Stimulated activated CD4-positive, alpha-beta T cell treated with anti-CD3 and anti-CD28 coated beads, Interleukin-12 subunit alpha, Interleukin-12 subunit beta, amount 100 ng/mL, for 24 hours (primary cell): ENCODE data around the gene IFIT1.
"Not testable (repeated sequence)": the region's sequence is repeated elsewhere in the genome, so short reads cannot be mapped to it uniquely, and the experiment has no call there.

Experiments used
- DNase-seq, 2 experiments: peaks; one replicate each; pipeline ENCODE4 v3.0.0-alpha.2; 2020; ENCODE audit warnings: low read depth in 2 of 2

Gene IFIT1

DNA sequence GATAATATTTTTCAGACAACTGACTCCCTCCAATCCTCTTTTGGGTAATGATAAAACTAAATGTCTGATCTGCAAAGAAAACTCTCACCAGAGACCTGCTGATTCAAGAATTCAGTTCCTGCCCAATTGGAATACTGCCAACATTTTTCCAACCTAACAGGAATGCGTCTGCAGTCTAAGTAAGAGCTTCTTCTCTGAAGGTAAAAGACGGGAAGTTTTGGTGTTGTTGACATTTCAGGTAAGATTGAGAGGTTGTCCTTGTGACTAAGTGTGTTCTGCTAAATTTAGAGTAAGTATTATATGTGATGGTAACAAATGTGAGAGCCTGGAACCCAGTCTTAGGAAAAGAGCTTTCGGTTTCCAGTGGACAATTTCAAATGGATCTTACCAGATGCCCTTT is 39.6 kb downstream of the IFIT1 start:
- DNase-seq = no peak

DNA sequence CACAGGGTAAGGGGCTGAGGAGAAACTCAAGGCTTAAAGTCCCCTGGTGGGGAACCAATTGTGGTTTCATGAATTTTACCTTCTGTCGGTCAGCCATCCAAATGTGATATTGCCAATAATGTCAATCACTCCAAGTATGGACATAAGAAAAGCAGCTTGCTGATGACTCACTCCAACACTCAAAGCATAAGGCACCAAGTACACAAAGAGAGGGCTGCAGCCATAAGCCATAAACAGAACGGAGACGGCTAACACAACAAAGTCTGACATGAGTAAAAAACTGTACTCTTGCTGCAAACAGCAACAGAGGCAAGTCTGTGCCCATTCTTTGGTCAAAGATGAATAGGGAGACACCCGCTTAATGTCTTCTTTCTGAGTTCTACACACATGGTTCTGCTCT is 46.1 kb downstream of the IFIT1 start:
- DNase-seq = no peak

- no peak for DNase-seq
Observed at GRCh38 chr10:89440226-89441009, 48.0 kb downstream of the IFIT1 start.

GRCh38 chr10:89442289-89442688 is 49.9 kb downstream of the IFIT1 start:
- no peak for DNase-seq

DNA sequence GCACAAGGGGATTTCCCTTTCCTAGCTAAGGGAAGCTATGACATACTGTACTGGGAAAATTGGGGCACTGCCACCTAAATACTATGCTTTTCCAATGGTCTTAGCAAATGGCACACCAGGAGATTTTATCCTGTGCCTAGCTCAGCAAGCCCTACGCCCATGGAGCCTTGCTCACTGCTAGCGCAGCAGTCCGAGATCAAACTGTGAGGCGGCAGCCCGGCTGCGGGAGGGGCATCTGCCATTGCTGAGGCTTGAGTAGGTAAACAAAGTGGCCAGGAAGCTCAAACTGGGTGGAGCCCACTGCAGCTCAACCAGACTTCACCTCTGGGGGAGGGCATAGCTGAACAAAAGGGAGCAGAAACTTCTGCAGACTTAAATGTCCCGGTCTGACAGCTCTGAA is 52.4 kb downstream of the IFIT1 start:
- not testable (repeated sequence) for DNase-seq

GRCh38 chr10:89450901-89451300 is 58.5 kb downstream of the IFIT1 start:
- no peak for DNase-seq

DNA sequence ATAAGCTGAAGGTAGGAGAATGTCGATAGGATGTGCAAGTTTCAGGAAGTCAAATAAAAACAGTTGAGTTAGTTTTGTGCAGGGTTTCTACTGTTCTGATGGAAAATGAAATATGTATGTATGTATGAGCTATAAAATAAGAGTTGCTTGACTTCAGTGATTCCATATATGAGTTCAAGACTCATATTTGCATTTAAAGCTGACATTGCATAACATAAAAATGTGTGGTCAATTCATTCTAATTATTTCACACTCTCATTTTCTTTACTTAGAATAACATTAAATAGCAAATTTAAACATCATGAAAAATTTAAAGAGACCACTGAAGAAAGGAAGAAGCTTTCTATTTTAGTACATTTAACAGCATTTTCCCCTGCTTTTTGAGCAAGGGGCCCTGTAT is 59.8 kb downstream of the IFIT1 start:
- no peak for DNase-seq

DNA sequence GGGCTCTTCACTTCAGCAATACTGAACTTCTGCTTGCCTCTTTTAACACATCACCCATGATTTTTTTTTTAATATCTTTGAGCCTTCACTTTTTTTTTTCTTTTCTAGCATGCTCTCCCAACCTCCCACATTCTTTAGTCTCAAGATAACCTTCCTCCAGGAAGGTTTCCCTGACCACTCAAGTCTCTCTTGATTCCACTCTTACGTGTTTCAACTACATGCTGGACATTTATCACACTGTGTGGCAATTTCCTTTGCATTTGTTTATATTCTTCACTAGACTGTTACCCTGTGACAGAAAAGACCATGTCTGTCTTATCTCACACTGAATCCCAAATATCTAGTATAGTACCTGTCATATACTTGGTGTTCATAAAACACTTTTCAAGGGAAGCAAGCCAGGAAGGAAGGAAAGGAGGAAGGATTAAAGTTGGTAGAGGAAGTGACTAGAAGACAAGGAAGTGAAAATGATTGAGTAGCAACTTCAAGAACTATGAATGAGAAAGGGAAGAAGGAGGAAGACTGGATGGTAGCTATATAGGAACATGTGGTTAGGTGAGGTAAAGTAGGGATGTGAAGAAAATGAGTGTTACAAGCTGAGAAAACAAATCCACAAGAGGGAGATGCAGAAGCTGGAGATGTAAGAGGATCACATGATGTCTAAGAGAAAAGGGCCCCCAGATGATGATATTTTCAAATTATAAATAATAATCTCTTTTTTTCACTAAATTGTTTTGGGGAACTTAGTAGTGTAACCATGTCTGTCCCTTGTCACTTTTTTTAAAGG is 62.3 kb downstream of the IFIT1 start:
- no peak for DNase-seq
